H1 (cell line): ENCODE results near the gene CRTC1. TPM values are rescaled to one million over a fixed set of nuclear protein-coding genes. Genes with fewer than 3 reads are reported as not detected.

Experiments used
- CTCF ChIA-PET: fragments of 300-600 bp; sonication (Branson Sonifier 250); formaldehyde crosslinking; loops from one replicate; lab custom pipeline; 2021; ENCODE audit not compliant: partially characterized antibody; lab: Charles Lee
- POLR2A ChIA-PET: fragments of 300-600 bp; sonication (Branson Sonifier 250); formaldehyde crosslinking; loops from one replicate; lab custom pipeline; 2021; ENCODE audit warnings: inconsistent platforms; ENCODE audit not compliant: partially characterized antibody; lab: Charles Lee
- DNase-seq, 2 experiments: peaks; one replicate each; pipeline versions ENCODE4 v3.0.0 to v3.0.0-alpha.2; 2010 to 2022; ENCODE audit warnings: low spot score in 2 of 2, low read depth in 1 of 2, mixed read lengths in 1 of 2
- FAIRE-seq: peaks from 2 replicates; lab custom pipeline; 2011; peaks lifted over from hg19 to GRCh38; lab: Jason Lieb, UNC
- H2AFZ ChIP-seq: 2 replicates; pipeline ENCODE4 v1.8.1; 2012; ENCODE audit warnings: low read length, inconsistent platforms
- H2AK5ac ChIP-seq: 2 replicates; pipeline ENCODE4 v1.6.1; 2013; ENCODE audit warnings: low read depth, low read length
- H2BK120ac ChIP-seq: replicated peaks from 2 replicates; pipeline ENCODE3; 2013; ENCODE audit warnings: low read depth, low read length, inconsistent platforms
- H2BK12ac ChIP-seq: 2 replicates; pipeline ENCODE4 v1.6.1; 2013; ENCODE audit warnings: low read depth, low read length
- H2BK15ac ChIP-seq: 2 replicates; pipeline ENCODE4 v1.6.1; 2013; ENCODE audit warnings: low read length
- H2BK20ac ChIP-seq: 2 replicates; pipeline ENCODE4 v1.6.1; 2013; ENCODE audit warnings: low read length
- H2BK5ac ChIP-seq: 2 replicates; pipeline ENCODE4 v1.6.1; 2013; ENCODE audit warnings: low read depth, low read length
- H3K14ac ChIP-seq: 2 replicates; pipeline ENCODE4 v1.6.1; 2013; ENCODE audit warnings: inconsistent platforms; ENCODE audit not compliant: insufficient read length
- H3K18ac ChIP-seq: 2 replicates; pipeline ENCODE4 v1.6.1; 2013; ENCODE audit warnings: low read length; ENCODE audit errors: extremely low read depth
- H3K23ac ChIP-seq: 2 replicates; pipeline ENCODE4 v1.6.1; 2013; ENCODE audit warnings: inconsistent platforms; ENCODE audit not compliant: insufficient read length
- H3K23me2 ChIP-seq: 2 replicates; pipeline ENCODE4 v1.6.1; 2013; ENCODE audit warnings: low read depth, low read length
- H3K27ac ChIP-seq: 2 replicates; pipeline ENCODE4 v1.6.1; 2011; ENCODE audit warnings: low read depth, low read length, inconsistent platforms
- H3K27me3 ChIP-seq, 4 experiments: replicated peaks in 1 of 4; 1 replicate in 1 of 4; 2 replicates in 3 of 4; pipeline versions ENCODE4 v1.6.1 to v1.8.1; 2011 to 2013; ENCODE audit warnings: low read length in 3 of 4, mild to moderate bottlenecking in 3 of 4, inconsistent platforms in 2 of 4, mixed read lengths in 2 of 4, moderate library complexity in 1 of 4; ENCODE audit not compliant: control insufficient read depth in 3 of 4, insufficient read depth in 3 of 4; ENCODE audit errors: extremely low read depth in 1 of 4
- H3K36me3 ChIP-seq, 4 experiments: 2 replicates each; pipeline versions ENCODE4 v1.6.1 to v1.8.1; 2011 to 2013; ENCODE audit warnings: mild to moderate bottlenecking in 4 of 4, low read length in 3 of 4, moderate library complexity in 2 of 4, control low read depth in 1 of 4, inconsistent platforms in 1 of 4; ENCODE audit not compliant: insufficient read depth in 4 of 4, control insufficient read depth in 2 of 4
- H3K4ac ChIP-seq: replicated peaks from 2 replicates; pipeline ENCODE3; 2013; ENCODE audit warnings: low read length, low read depth, mixed read lengths, inconsistent platforms; ENCODE audit not compliant: insufficient read length
- H3K4me1 ChIP-seq, 4 experiments: replicated peaks in 1 of 4; 1 replicate in 1 of 4; 2 replicates in 3 of 4; pipeline versions ENCODE4 v1.6.1 to v1.8.1; 2011 to 2013; ENCODE audit warnings: low read length in 3 of 4, inconsistent platforms in 2 of 4, mixed read lengths in 1 of 4; ENCODE audit not compliant: insufficient read depth in 4 of 4, control insufficient read depth in 3 of 4
- H3K4me2 ChIP-seq, 2 experiments: 2 replicates each; pipeline versions ENCODE4 v1.6.1 to v1.8.1; 2011 to 2013; ENCODE audit warnings: low read depth in 2 of 2, low read length in 2 of 2, control low read depth in 1 of 2, inconsistent platforms in 1 of 2, mild to moderate bottlenecking in 1 of 2; ENCODE audit not compliant: insufficient read depth in 1 of 2
- H3K4me3 ChIP-seq, 4 experiments: fragments of 200-600, 300-600 bp in 1 of 4; sonication (generic), shearing (Covaris generic), sonication (Bioruptor Twin) in 1 of 4; 2 replicates each; pipeline versions ENCODE4 v1.5.1 to v1.8.1; 2011 to 2016; ENCODE audit warnings: low read length in 4 of 4, low read depth in 3 of 4, control low read depth in 2 of 4, inconsistent platforms in 2 of 4, mild to moderate bottlenecking in 2 of 4, mixed read lengths in 1 of 4, moderate library complexity in 1 of 4; ENCODE audit not compliant: insufficient read depth in 2 of 4; ENCODE audit errors: extremely low read depth in 1 of 4
- H3K56ac ChIP-seq: replicated peaks from 2 replicates; pipeline ENCODE3; 2013; ENCODE audit warnings: low read depth, mild to moderate bottlenecking, mixed read lengths, low read length, inconsistent platforms; ENCODE audit not compliant: insufficient read length
- H3K79me1 ChIP-seq: 2 replicates; pipeline ENCODE4 v1.6.1; 2013; ENCODE audit warnings: low read depth, low read length, control low read depth
- H3K79me2 ChIP-seq, 2 experiments: 2 replicates each; pipeline versions ENCODE4 v1.6.1 to v1.8.1; 2012 to 2013; ENCODE audit warnings: low read length in 2 of 2, mild to moderate bottlenecking in 2 of 2, inconsistent platforms in 1 of 2; ENCODE audit not compliant: insufficient read depth in 2 of 2, control insufficient read depth in 1 of 2
- H3K9ac ChIP-seq, 4 experiments: replicated peaks in 1 of 4; 1 replicate in 1 of 4; 2 replicates in 3 of 4; pipeline versions ENCODE4 v1.6.1 to v1.8.1; 2011 to 2013; ENCODE audit warnings: low read depth in 3 of 4, low read length in 3 of 4, control low read depth in 2 of 4, mild to moderate bottlenecking in 2 of 4, moderate library complexity in 2 of 4, inconsistent platforms in 1 of 4; ENCODE audit errors: extremely low read depth in 1 of 4
- H3K9me3 ChIP-seq, 2 experiments: 2 replicates each; pipeline versions ENCODE4 v1.6.1 to v1.8.1; 2012 to 2013; ENCODE audit warnings: mild to moderate bottlenecking in 2 of 2, moderate library complexity in 2 of 2, control low read depth in 1 of 2, inconsistent platforms in 1 of 2, low read depth in 1 of 2, low read length in 1 of 2, mixed read lengths in 1 of 2; ENCODE audit not compliant: insufficient read depth in 2 of 2
- H4K20me1 ChIP-seq, 2 experiments: replicated peaks in 1 of 2; 2 replicates each; pipeline versions ENCODE3 to v1.8.1; 2011 to 2013; ENCODE audit warnings: inconsistent platforms in 2 of 2, low read length in 2 of 2, mild to moderate bottlenecking in 1 of 2; ENCODE audit not compliant: insufficient read depth in 2 of 2, control insufficient read depth in 1 of 2
- H4K5ac ChIP-seq: 2 replicates; pipeline ENCODE4 v1.6.1; 2013; ENCODE audit warnings: low read length, low read depth, mixed read lengths, inconsistent platforms; ENCODE audit not compliant: insufficient read length
- H4K8ac ChIP-seq: 2 replicates; pipeline ENCODE4 v1.8.0; 2013; ENCODE audit warnings: mild to moderate bottlenecking, moderate library complexity, low read length, inconsistent platforms; ENCODE audit not compliant: insufficient read depth; ENCODE audit errors: extremely low read depth
- H4K91ac ChIP-seq: replicated peaks from 2 replicates; pipeline ENCODE3; 2013; ENCODE audit warnings: low read length, mixed read lengths, inconsistent platforms; ENCODE audit not compliant: insufficient read length
- BRCA1 ChIP-seq: IDR thresholded peaks from 2 replicates; pipeline ENCODE4 v1.6.1; 2012; ENCODE audit warnings: low read depth, low read length, improper control_type of control experiment
- PHF8 ChIP-seq: fragments of 200-600 bp; sonication (generic); conservative IDR thresholded peaks from 2 replicates; pipeline ENCODE4 v1.7.1; 2012; ENCODE audit warnings: low read depth, mild to moderate bottlenecking, inconsistent platforms, low read length, moderate library complexity
- POLR2A ChIP-seq, 2 experiments: IDR thresholded peaks; 1 replicate in 1 of 2; 2 replicates in 1 of 2; pipeline ENCODE4 v1.6.1; 2011; ENCODE audit warnings: low read depth in 2 of 2, low read length in 2 of 2, mild to moderate bottlenecking in 2 of 2; ENCODE audit errors: control extremely low read depth in 1 of 2
- POU5F1 ChIP-seq: IDR thresholded peaks from 2 replicates; pipeline ENCODE4 v1.6.1; 2011; ENCODE audit warnings: low read depth, mild to moderate bottlenecking, low read length, moderate library complexity
- SP4 ChIP-seq: IDR thresholded peaks from 2 replicates; pipeline ENCODE4 v1.6.1; 2012; ENCODE audit warnings: low read length, inconsistent platforms
- WGBS, 2 experiments: shearing (Covaris generic) in 1 of 2; methylation state at CpG; one replicate each; pipeline versions ENCODE4 v1.1.6 to v1.1.7; 2013 to 2015; ENCODE audit warnings: low lambda C conversion rate in 2 of 2, mixed read lengths in 2 of 2, inconsistent platforms in 1 of 2, low coverage in 1 of 2, missing lambda C conversion rate in 1 of 2; ENCODE audit not compliant: insufficient replicate concordance in 2 of 2, insufficient coverage in 1 of 2, insufficient read length in 1 of 2; ENCODE audit errors: extremely low coverage in 1 of 2, missing lambda C conversion rate in 1 of 2; 5-methylcytosine and 5-hydroxymethylcytosine counted together
- polyA plus RNA-seq, 7 experiments: library from polyadenylated mRNA; depleted of rRNA in 3 of 7; stranded (reverse) in 5 of 7; unstranded in 2 of 7; fragments of >200 nt in 5 of 7; fragments of 200-250 nt in 2 of 7; gene quantifications; 1 replicate in 5 of 7; 2 replicates in 1 of 7; 4 replicates in 1 of 7; pipeline versions ENCODE4 v1.2.1 to v1.2.3, GENCODE V29; 2011 to 2013; ENCODE audit warnings: missing spikeins in 2 of 7, mixed read lengths in 2 of 7
- total RNA-seq: library from RNA; stranded (reverse); fragmentation: NEBNext Ultra II Directional; extraction: Animal tissue kit (Norgen Biotek cat#: 25700); gene quantifications from 2 replicates; pipeline ENCODE4 v1.2.1, GENCODE V29; 2021

The CRTC1 gene
- total and polyA plus RNA-seq, 2 of the 8 experiments (the other 6 are each of a cell fraction or from before 2014, with no cell fraction given) = 2.9 to 8.5 TPM

- Histone ChIP-seq H3K14ac (no peak overlapping the region), H3K79me1 (peaks cover 3% of the 10 kb centered on the region; the same call in 1 of the 2 replicates), H2BK5ac (no peak overlapping the region), H4K5ac (no peak overlapping the region), H3K27ac (no peak overlapping the region), H4K91ac (peak overlapping the region; percentile 84), H3K23me2 (no peaks in the 10 kb centered on the region), H3K4me2 (no peak overlapping the region), H2AK5ac (no peak overlapping the region), H2BK15ac (no peak overlapping the region), H3K56ac (no peak overlapping the region), H4K8ac (0 out of 2 replicates have a peak overlapping the region, but pooled peaks have one; percentile 36), H3K4me1 (peaks cover 0 to 12% (median 6%) of the 10 kb centered on the region in 4 experiments; a peak in 5 of 7 replicates), H3K9ac (no peak overlapping the region), H4K20me1 (peaks cover 6 to 17% of the 10 kb centered on the region in 2 experiments), H3K4me3 (no peak overlapping the region), H3K36me3 (no peaks in the 10 kb centered on the region), H3K4ac (no peak overlapping the region), H3K23ac (no peak overlapping the region), H2BK120ac (no peak overlapping the region), H3K27me3 (peaks cover 0 to 4% (median 0%) of the 10 kb centered on the region in 4 experiments; a peak in 1 of 7 replicates), H3K18ac (no peak overlapping the region), H2BK12ac (no peak overlapping the region), H3K9me3 (no peaks in the 10 kb centered on the region), H2AFZ (no peak overlapping the region), H3K79me2 (no peaks in the 10 kb centered on the region; a peak in 1 of 4 replicates), H2BK20ac (no peak overlapping the region)
- POLR2A ChIA-PET = interaction anchor here (0.8 kb wide), 1 partner anchor 44 kb away, joined by 3 read pairs; no protein-coding TSS in a partner anchor
- DNase-seq (no peak), FAIRE-seq (no peak)
- TF ChIP-seq SP4 (no peak), BRCA1 (no peak), POLR2A (IDR thresholded peaks at IDR 0.05; ENCODE audit: control extremely low read depth in 1 of 2, low read depth in 2 of 2, low read length in 2 of 2) (no peak), PHF8 (no peak), POU5F1 (no peak)
- CTCF ChIA-PET = interaction anchor here (1.0 to 2.1 kb wide), 6 partner anchors 11 to 207 kb away, joined by 3 to 7 read pairs (median 4); no protein-coding TSS in a partner anchor
- WGBS, 2 experiments = 94% methylated on average over 20 of the region's 37 CpGs; no CpG with 5 or more reads in 1 of the 2 experiments
These were observed 23.2 kb upstream of the CRTC1 start for GRCh38 chr19:18660051-18660910.
